Fibroblast of mammary gland (primary cell): Measurements from ENCODE around the gene PDE7B.

Experiments used
- DNase-seq: peaks from one replicate; pipeline ENCODE4 v3.0.0-alpha.2; 2010; ENCODE audit warnings: low read depth
- H3K4me3 ChIP-seq: 2 replicates; pipeline ENCODE4 v1.5.1; 2011; ENCODE audit warnings: low read depth, mild to moderate bottlenecking, low read length, moderate library complexity; ENCODE audit not compliant: control insufficient read depth
- CTCF ChIP-seq: conservative IDR thresholded peaks from 2 replicates; pipeline ENCODE4 v1.5.1; 2011; ENCODE audit warnings: low read depth, low read length, inconsistent platforms; ENCODE audit not compliant: control insufficient read depth, insufficient read depth

The PDE7B gene

GRCh38 chr6:136015531-136015930, 164.0 kb downstream of the PDE7B start:
- no peak for DNase-seq
- no peak overlapping the region for H3K4me3 ChIP-seq
- no peak for TF ChIP-seq CTCF

DNA sequence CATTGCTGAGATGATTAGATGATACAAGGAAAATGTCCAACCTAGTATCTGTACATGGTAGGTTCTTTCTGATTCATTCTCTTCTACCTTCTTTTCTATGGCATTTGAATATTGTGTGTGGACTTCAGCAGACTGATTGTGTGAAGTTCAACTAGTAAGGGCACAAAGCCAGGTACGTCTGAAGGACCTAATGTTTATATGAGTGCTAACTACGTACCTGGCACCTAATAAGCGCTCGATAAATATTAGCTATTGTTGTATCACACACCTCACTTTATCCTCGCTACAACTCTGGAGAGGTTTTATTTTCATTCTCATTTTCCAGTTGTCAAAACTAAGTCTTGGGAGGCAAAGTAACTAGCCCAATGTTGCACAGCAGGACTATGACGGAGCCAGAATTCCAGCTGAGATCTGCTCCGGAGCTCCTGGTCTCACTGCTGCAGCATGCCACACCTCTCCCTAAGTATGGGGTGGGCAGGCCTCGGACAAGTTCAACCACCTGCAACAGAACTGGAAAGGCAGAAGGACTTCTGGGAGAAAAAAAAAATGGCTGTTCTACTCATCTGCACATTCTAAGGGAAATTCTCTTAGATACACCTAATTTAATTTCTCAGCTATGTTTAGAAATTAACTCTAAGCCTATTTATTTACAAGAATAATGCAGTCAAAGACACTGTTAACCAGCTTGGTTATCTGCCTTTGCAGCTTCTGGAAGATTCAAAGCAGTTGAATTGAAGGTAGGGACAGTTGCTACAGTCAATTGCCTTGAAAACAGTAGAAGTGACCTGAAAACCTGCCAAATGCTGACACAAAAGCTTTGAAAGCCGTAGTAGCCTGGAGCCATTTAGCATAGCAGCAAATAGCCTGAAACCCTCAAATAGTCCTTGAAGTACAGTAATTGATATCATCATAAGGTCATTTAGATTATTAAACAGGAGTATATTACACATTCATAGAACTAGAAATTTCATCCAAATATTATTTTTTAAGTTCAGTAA, 165.0 kb downstream of the PDE7B start:
- peak; percentile 20 for DNase-seq
- no peak overlapping the region for H3K4me3 ChIP-seq
- TF ChIP-seq CTCF, result no peak

- no peak for DNase-seq
- no peak for TF ChIP-seq CTCF
- no peak overlapping the region for H3K4me3 ChIP-seq
These were observed 169.2 kb downstream of the PDE7B start for GRCh38 chr6:136020691-136021090.

- TF ChIP-seq CTCF, result no peak
- H3K4me3 ChIP-seq, result no peak overlapping the region
- DNase-seq, result no peak
These were observed 170.8 kb downstream of the PDE7B start for GRCh38 chr6:136022224-136022874.

DNA sequence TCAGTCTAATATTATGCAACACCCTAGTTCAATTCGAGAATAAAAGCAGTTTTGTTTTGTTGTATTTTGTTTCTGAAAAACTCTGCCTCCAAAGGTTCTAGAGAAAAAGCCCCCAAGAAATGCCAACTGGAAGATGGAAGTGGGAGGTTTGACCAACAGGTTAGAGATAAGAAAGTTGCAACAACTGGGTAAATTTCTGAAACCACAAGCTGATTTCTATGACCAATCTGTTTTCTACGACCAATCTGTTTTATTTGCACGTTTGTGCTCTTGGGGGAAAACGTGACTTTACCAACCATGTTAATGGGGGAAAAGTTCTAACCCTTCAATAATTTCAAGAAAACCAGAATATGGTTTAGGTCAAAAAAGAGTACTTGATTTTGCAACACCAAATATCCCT, 173.2 kb downstream of the PDE7B start:
- DNase-seq, result no peak
- TF ChIP-seq CTCF, result no peak

GRCh38 chr6:136025736-136026135, 174.2 kb downstream of the PDE7B start:
- no peak for DNase-seq

More for the DNA sequence above, 173.2 kb downstream of the PDE7B start:
- H3K4me3 ChIP-seq, result no peak overlapping the region

More at GRCh38 chr6:136025736-136026135, 174.2 kb downstream of the PDE7B start:
- TF ChIP-seq CTCF, result no peak
- no peak overlapping the region for H3K4me3 ChIP-seq
